Measurements from ENCODE around the gene CCDC88A.
"Not testable (repeated sequence)": the region's sequence is repeated elsewhere in the genome, so short reads cannot be mapped to it uniquely, and the experiment has no call there.

The CCDC88A gene, protein sequence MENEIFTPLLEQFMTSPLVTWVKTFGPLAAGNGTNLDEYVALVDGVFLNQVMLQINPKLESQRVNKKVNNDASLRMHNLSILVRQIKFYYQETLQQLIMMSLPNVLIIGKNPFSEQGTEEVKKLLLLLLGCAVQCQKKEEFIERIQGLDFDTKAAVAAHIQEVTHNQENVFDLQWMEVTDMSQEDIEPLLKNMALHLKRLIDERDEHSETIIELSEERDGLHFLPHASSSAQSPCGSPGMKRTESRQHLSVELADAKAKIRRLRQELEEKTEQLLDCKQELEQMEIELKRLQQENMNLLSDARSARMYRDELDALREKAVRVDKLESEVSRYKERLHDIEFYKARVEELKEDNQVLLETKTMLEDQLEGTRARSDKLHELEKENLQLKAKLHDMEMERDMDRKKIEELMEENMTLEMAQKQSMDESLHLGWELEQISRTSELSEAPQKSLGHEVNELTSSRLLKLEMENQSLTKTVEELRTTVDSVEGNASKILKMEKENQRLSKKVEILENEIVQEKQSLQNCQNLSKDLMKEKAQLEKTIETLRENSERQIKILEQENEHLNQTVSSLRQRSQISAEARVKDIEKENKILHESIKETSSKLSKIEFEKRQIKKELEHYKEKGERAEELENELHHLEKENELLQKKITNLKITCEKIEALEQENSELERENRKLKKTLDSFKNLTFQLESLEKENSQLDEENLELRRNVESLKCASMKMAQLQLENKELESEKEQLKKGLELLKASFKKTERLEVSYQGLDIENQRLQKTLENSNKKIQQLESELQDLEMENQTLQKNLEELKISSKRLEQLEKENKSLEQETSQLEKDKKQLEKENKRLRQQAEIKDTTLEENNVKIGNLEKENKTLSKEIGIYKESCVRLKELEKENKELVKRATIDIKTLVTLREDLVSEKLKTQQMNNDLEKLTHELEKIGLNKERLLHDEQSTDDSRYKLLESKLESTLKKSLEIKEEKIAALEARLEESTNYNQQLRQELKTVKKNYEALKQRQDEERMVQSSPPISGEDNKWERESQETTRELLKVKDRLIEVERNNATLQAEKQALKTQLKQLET (N-terminal part only)

GRCh38 chr2:55419679-55420438 lies at the start of gene CCDC88A:
Gene CCDC88A, minus strand, starts transcription at chr2:55419856. Its CDS starts 777 bp downstream, at chr2:55419079.
- DNase-seq (ENCODE audit: low read depth in 2 of 2): peak; percentile 80 to 84

DNA sequence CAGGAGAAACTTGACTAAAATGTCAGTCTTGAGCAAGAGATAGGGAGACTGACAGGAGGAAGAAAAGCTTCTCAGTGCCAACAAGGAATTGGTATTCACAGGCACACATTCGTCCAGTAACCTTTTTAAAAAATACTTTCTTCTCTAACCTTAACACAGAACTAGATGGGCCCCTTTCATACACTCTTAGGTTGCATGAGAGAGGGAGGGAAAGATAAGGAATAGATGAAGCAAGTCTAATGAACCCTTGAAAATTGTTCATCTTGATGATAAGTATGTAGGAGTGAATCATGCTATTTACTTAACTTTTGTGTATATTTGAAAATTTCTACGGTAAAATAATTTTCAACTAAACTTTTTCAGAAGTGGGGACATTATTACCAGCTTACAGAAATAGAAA lies 42.0 kb upstream of the CCDC88A start:
- DNase-seq (ENCODE audit: low read depth in 2 of 2): no peak

DNA sequence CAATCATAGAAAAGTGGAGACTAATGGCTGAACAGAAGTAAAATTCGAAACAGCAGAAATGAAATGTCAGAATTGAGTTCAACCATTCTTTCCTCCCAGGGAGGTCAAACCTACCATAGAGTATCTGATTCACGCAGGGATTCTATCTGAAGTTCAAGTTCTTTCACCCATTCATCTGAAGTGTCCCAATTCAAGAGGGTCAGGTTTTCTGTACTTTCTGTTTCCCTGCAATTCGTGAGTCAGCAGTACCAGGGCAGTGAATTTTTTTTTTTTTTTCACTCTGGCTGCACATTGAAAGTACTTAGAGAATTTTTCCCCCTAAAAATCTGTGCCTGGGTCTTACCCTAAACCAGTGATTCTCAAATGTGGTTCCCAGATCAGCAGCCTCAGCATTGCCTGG lies 40.9 kb upstream of the CCDC88A start:
- no peak for DNase-seq (ENCODE audit: low read depth in 2 of 2)

DNA sequence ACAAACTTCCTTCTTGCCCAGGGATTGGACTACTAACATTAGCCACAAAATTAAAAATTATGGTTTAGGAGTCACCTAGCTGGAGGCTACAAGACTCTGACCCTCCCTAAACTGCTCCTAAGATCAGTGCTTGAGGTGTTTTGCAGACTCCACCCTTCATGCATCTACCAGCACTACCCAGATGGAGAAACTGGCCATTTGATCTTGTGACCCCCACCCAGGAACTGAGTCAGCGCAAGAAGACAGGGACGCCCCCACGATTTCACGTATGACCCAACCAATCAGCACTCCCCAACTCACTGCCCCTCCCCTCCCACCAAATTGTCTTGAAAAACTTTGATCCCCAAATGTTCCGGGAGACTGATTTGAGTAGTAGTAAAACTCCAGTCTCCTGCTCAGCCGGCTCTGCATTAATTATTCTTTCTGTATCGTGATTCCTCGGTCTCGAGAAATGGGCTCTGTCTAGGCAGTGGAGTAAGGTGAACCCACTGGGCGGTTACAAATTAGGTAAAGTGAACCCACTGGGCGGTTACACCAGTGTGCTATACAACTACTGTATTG lies 40.1 kb upstream of the CCDC88A start:
- no peak for DNase-seq (ENCODE audit: low read depth in 2 of 2)

DNA sequence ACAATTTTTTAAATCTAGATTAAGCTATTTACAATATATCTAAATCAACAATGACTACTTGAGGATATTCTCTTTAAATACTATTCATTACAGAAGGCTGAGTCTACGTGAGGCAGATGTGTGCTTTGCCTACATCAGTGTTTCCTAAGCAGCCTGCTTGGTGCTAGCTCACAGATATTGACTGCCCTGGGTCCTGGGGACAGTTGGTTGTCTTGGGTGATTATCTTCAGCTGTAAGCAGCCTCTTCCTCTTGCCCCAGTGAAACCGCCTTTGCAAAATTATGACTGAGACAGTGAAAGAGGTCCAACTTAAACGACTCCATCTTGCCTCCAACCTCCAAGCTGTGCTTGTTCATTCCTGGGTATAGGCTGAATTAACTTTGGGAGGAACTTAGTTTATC lies 39.6 kb upstream of the CCDC88A start:
- DNase-seq (ENCODE audit: low read depth in 2 of 2): no peak

DNA sequence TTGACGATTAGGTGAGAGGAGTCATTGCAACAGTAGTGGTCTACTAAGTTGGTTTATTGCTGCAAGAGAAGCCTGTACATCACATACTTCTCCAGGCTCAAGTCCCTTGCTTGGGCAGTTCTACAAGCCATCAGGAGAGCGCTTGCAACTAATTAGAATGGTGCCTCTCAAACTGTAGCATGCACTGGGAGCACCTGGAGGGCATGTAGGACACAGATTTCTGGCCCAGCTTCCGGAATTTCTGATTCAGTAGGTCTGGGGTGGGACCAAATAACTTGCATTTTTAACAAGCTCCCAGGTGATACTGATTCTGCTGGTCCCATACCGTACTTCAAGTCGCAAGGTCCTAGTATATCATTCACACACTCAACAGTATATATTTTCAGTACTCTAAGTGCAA lies 34.5 kb upstream of the CCDC88A start:
- no peak for DNase-seq (ENCODE audit: low read depth in 2 of 2)

DNA sequence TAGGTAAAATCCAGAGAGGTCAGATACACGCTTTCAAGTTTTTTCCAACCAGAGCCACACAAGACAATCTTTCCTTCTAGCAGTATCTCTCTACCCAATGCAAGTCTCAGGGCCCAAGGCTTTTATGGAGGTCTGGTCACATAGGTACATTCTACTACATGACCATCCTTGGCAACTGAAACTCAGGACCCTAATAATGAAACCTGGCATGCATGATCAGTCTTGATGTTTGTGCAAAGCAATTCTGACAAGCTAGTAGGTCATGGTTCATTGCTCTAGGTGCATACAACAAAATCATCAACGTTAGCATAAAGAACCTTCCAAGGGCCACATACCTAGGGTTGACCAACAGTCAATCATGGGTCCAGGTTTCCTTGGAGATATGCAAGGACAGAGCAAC lies 33.2 kb upstream of the CCDC88A start:
- no peak for DNase-seq (ENCODE audit: low read depth in 2 of 2)

DNA sequence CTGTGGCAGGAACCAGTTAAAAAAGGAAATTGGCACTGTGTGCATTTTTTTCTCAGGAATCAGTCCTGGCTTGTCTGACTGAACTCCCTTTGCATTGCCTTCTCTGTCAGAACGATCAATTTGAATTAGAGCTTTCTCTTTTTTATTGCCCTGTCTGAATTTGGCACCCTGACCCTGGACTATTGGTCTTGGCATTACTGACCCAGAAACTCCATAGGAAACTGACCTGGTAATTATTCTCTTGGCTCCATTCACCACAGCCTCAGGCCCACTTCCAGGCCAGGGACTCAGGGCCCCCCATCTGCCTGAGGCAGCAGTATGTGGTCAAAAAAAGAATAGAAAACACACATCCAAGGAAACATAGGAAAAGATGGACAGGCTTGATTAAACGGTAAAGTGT lies 32.0 kb upstream of the CCDC88A start:
- DNase-seq (ENCODE audit: low read depth in 2 of 2): no peak

- not testable (repeated sequence) for DNase-seq (ENCODE audit: low read depth in 2 of 2)
Measured at GRCh38 chr2:55450014-55450413, 30.4 kb upstream of the CCDC88A start.

DNA sequence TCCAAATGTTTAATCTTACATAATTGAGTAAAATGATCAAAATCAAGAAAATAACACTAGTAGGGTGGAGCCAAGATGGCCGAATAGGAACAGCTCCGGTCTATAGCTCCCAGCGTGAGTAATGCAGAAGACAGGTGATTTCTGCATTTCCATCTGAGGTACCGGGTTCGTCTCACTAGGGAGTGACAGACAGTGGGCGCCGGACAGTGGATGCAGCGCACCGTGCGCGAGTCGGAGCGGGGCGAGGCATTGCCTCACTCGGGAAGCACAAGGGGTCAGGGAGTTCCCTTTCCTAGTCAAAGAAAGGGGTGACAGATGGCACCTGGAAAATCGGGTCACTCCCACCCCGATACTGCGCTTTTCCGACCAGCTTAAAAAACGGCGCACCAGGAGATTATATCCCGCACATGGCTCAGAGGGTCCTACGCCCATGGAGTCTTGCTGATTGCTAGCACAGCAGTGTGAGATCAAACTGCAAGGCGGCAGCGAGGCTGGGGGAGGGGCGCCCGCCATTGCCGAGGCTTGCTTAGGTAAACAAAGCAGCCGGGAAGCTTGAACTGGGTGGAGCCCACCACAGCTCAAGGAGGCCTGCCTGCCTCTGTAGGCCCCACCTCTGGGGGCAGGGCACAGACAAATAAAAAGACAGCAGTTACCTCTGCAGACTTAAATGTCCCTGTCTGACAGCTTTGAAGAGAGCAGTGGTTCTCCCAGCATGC lies 22.5 kb upstream of the CCDC88A start:
- DNase-seq (ENCODE audit: low read depth in 2 of 2): not testable (repeated sequence)

DNA sequence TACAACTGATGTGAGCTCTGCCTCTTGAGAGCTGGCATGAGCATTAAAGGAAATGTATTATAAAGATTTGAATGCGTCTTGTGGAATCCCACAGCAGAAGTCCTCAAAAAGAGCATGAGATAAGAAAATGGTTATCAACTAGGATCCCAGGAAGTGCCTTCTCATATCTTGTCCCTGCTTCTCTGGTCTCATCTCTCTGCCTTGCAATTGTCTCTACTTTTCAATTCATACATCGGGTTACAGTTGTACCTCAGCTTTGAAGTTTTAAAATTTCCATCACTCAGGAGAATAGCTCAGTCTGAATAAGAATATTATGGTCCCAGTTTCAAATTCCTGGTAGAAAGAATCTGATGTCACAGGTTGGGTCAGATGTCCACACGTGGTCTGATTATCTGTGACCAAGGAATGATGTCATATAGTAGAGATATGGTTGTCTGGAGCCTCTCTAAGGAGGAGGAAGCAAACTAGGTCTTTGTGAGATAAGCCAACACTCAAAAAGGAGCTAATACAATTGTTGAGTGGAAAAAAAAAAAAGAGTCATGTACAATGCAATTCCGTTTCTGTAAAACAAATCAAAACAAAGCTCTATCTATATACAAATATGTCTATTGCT lies 21.7 kb upstream of the CCDC88A start:
- no peak for DNase-seq (ENCODE audit: low read depth in 2 of 2)

- DNase-seq (ENCODE audit: low read depth in 2 of 2): no peak
Measured at GRCh38 chr2:55439101-55439397, 19.4 kb upstream of the CCDC88A start.

DNA sequence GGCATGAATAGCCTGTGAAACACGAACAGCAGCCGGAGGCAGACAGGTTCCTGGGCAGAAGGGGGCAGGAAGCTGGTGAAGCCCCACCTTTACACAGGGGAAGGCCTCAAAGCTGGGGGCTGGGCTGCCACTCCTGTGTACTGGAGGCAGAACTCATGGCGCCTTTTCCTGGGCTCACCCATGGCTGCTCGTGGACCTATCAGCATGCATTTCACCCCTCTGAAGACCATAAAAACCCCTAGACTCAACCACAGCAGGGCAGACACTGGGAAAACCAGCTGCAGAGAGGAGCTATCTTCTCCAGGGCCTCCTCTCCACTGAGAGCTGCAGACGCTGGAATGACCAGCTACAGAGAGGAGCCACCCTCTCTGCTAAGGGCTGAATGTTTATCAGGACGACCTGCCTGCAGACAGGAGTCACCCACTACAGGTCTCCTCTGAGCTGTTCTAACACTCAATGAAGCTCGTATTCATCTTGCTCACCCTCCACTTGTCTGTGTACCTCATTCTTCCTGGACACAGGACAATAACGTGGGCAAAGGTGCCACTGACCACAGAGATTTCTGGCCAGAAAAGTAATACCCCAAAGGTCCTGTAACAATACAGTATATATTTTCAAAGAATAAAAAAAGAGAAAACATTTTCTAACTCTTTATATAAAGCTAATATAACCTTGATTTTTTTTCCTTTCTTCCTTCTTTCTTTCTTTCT lies 18.9 kb upstream of the CCDC88A start:
- DNase-seq (ENCODE audit: low read depth in 2 of 2): no peak

DNA sequence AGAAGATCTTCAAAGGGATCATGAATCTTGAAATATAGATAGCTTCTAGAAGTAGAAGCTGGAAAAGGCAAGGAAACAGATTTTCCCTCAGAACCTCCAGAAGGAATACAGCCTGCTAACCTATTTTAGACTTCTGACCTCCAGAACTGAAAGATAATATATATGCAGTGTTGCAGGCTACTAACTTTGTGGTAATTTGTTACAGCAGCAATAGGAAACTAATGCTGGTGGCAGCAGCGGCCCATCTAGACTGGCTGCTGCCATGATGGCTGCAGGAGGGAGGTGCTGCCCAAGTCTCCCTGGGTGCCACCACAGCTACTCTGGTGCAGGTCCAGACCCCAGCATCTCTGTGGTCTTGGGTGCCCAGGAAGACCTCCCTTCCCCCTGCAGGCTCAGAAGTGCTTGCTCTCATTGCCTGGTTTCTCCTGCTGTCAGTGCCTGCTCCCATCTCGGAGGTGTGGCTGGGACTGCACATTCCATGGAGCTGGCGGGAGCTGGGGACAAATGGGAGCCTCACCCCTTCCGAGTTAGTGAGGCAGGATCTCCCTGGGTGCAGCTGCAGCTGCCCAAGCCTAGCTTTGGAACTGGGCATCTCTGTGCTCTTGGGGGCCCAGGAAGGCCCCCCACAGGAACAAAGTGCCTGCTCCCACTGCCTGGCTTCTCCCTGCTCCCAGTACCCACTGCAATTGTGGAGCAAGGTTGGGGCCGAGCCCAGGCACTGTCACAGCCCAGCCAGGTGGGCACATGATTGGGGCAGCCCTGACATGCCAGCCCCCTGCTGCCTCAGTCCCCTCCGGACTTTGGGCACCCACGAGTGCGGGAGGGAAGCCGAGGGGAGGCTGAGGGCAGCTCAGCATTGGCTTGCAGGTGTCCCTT lies 18.1 kb upstream of the CCDC88A start:
- DNase-seq (ENCODE audit: low read depth in 2 of 2): no peak

GRCh38 chr2:55431982-55432627 lies 12.4 kb upstream of the CCDC88A start:
- DNase-seq (ENCODE audit: low read depth in 2 of 2): no peak

GRCh38 chr2:55430211-55430975 lies 10.7 kb upstream of the CCDC88A start:
- DNase-seq (ENCODE audit: low read depth in 2 of 2): no peak

DNA sequence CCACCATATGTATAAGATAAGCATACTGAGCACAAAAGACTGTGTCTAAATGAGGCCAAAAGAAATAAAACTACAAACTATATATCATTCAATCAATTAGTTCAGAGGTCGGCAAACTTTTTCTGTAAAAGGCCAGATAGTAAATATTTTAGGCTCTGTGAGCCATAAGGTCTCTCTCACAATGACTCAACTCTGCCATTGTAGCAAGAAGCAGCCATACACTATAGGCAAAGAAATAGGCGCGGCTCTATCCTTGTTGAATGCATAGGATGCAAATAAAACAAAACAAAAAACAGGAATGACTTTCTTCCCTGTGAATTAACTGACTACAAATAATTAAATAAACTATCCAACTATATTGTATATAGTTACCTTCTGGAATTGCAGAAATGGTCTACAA lies 8.6 kb upstream of the CCDC88A start:
- DNase-seq (ENCODE audit: low read depth in 2 of 2): no peak

DNA sequence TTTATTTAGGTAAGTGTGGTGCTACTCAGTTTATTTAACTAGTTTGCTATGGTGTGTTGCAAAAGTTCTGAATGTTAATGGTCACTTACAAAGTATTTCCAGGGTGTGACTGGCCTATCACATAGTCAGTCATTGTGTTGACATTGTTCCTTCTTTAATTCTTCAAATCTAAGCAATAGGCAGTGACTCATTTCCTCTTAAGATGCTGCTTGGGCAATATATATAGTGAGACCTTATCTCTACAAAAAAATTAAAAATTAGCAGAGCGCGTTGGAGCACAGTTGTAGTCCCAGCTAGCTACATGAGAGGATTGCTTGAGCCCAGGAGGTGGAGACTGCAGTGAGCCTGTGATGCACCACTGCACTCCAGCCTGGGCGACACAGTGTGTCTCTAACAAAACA lies 5.8 kb upstream of the CCDC88A start:
- no peak for DNase-seq (ENCODE audit: low read depth in 2 of 2)

All from stimulated activated CD8-positive, alpha-beta memory T cell treated with anti-CD3 and anti-CD28 coated beads, Interleukin-15, amount 100 ng/mL, for 48 hours (primary cell).